Ishikawa (cell line): ENCODE results near the gene CASP6.

Experiments used
- CEBPB ChIP-seq: IDR thresholded peaks from 2 replicates; pipeline ENCODE4 v1.6.1; 2012
- CREB1 ChIP-seq: IDR thresholded peaks from 2 replicates; pipeline ENCODE4 v1.6.1; 2012; ENCODE audit warnings: low read depth
- EGR1 ChIP-seq: IDR thresholded peaks from 2 replicates; pipeline ENCODE4 v1.6.1; 2012
- EP300 ChIP-seq: IDR thresholded peaks from 2 replicates; pipeline ENCODE4 v1.6.1; 2012; ENCODE audit warnings: borderline replicate concordance
- FOXM1 ChIP-seq: IDR thresholded peaks from 2 replicates; pipeline ENCODE4 v1.6.1; 2012; ENCODE audit warnings: low read depth, borderline replicate concordance
- MAX ChIP-seq: IDR thresholded peaks from 2 replicates; pipeline ENCODE4 v1.6.1; 2012
- NFIC ChIP-seq: IDR thresholded peaks from 2 replicates; pipeline ENCODE4 v1.6.1; 2012
- RAD21 ChIP-seq: IDR thresholded peaks from 2 replicates; pipeline ENCODE4 v1.6.1; 2012; ENCODE audit warnings: low read depth
- REST ChIP-seq: IDR thresholded peaks from 2 replicates; pipeline ENCODE4 v1.6.1; 2012; ENCODE audit warnings: low read depth, mild to moderate bottlenecking
- TAF1 ChIP-seq: IDR thresholded peaks from 2 replicates; pipeline ENCODE4 v1.6.1; 2012; ENCODE audit warnings: low read depth, mild to moderate bottlenecking
- TCF12 ChIP-seq: IDR thresholded peaks from 2 replicates; pipeline ENCODE4 v1.6.1; 2012; ENCODE audit warnings: low read depth
- TEAD4 ChIP-seq: IDR thresholded peaks from 2 replicates; pipeline ENCODE4 v1.6.1; 2012
- USF1 ChIP-seq: IDR thresholded peaks from 2 replicates; pipeline ENCODE4 v1.6.1; 2012
- YY1 ChIP-seq: IDR thresholded peaks from 2 replicates; pipeline ENCODE4 v1.6.1; 2012; ENCODE audit warnings: low read depth
- ZBTB7A ChIP-seq: IDR thresholded peaks from 2 replicates; pipeline ENCODE4 v1.6.1; 2012; ENCODE audit warnings: low read depth

CASP6 gene

GRCh38 chr4:109733728-109734127 lies 30.5 kb upstream of the CASP6 start:
- TF ChIP-seq FOXM1: no peak
- no peak for TF ChIP-seq TCF12
- TF ChIP-seq REST: no peak
- TF ChIP-seq ZBTB7A: no peak
- no peak for TF ChIP-seq EGR1
- TF ChIP-seq YY1: no peak
- TF ChIP-seq NFIC: no peak
- TF ChIP-seq TAF1: no peak
- TF ChIP-seq USF1: no peak
- no peak for TF ChIP-seq CREB1
- TF ChIP-seq RAD21: no peak
- no peak for TF ChIP-seq MAX
- no peak for TF ChIP-seq EP300
- TF ChIP-seq CEBPB: no peak
- no peak for TF ChIP-seq TEAD4

DNA sequence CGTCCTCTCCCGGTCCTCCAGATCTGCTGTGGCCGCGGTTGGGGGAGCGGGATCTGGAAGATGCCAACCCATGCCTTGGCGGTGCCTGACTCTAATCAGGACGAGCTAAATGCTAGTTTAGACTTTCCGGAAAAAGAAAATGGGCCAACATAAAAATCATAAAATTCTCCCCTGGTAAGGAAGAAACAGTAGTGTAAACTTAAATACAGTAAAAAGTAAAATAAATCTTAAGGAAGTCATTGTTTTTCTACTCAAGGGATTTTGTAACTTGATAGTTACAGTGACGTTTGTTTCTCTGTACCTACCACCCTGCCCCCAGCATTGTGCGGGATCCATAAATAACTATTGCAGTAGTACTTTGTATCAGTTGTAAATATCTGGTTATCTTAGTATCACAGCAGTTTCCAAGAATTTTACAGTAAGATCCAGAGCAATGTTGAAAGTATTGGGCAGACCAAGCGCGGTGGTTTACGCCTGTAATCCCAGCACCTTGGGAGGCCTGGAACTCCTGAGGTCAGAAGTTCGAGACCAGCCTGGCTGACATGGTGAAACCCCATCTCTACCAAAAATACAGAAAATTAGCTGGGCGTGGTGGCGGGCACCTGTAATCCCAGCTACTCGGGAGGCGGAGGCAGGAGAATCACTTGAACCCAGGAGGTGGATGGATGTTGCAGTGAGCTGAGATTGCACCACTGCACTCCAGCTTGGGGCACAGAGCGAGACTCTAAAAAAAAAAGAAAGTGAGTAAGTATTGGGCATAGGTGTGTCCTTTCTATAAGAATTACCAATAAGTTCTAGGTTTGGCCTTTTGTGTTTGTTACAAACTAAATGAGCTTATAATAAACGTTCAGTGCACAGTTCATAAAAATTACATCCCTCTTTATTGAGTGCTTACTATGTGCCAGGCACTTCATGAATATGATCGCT lies 27.6 kb upstream of the CASP6 start:
- no peak for TF ChIP-seq YY1
- no peak for TF ChIP-seq MAX
- no peak for TF ChIP-seq FOXM1
- TF ChIP-seq USF1: no peak
- TF ChIP-seq TEAD4: no peak
- TF ChIP-seq NFIC: no peak
- TF ChIP-seq TAF1: no peak
- no peak for TF ChIP-seq CEBPB
- no peak for TF ChIP-seq TCF12
- TF ChIP-seq ZBTB7A: no peak
- no peak for TF ChIP-seq CREB1

DNA sequence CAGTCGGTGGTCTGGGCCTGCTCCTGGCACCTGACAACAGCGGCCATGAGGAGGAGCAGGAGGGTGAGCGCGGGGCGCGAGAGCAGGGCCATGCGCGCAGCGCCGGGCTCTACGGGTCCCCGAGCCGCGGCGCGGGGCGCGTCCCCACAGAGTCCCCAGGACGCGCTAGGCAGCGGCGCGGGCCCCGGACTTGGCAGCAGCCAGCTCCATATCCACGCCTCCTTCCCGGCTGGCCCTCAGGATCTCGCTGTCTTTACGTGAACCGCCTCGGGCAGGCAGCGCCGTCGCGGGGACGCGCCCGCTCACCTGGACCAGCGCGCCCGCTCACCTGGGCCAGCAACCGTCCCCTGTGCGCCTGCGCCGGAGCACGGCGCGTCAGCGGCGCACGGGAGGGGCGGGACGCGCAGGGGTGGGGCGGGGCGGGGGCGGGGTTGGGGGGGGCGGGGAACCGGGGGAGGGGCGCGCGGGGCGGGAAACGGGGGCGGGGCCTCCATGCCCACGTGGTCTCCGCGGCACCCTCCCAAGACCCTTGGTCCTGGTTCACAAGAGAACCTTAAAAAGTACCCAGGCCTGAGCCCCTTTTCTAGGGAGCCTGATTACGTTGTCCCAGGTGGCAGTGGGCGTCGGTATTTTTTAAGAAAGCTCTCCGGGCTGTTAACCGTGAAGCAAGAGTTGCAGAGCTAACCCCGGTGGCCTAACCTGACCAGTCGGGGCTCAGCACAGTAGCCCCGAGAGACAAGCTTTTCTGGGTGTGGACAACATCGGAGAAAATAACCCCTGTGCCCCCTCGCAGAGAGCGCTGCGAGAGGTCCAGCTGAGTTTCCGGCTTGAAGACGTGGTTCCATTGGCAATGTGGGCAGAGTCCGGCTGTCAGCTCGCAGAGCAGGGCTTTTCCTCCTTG lies 26.7 kb upstream of the CASP6 start, which contains the start of gene PLA2G12A:
Gene PLA2G12A (minus strand): TSS at position 353 of the 901 bp plus-strand sequence. CDS start 261 bp downstream, at position 92.
- TF ChIP-seq YY1: 0 out of 2 replicates have a peak, but pooled peaks have one; percentile 33
- TF ChIP-seq MAX: peak; percentile 62
- TF ChIP-seq USF1: peak; percentile 86
- no peak for TF ChIP-seq TCF12
- TF ChIP-seq TAF1: peak; percentile 55; the same call in 1 of the 2 replicates

- no peak for TF ChIP-seq MAX
Measured at GRCh38 chr4:109729117-109729717, 26.0 kb upstream of the CASP6 start.

- TF ChIP-seq CREB1: no peak
- no peak for TF ChIP-seq NFIC
- no peak for TF ChIP-seq EGR1
- TF ChIP-seq USF1: no peak
- TF ChIP-seq YY1: no peak
- no peak for TF ChIP-seq REST
- TF ChIP-seq MAX: no peak
- TF ChIP-seq EP300: no peak
- TF ChIP-seq CEBPB: no peak
- no peak for TF ChIP-seq TCF12
- no peak for TF ChIP-seq TEAD4
- no peak for TF ChIP-seq FOXM1
- no peak for TF ChIP-seq RAD21
- TF ChIP-seq TAF1: no peak
- no peak for TF ChIP-seq ZBTB7A
Measured at GRCh38 chr4:109728385-109728784, 25.1 kb upstream of the CASP6 start.
